ENCODE measurements around the gene LLGL1. TPM values are rescaled to one million over a fixed set of nuclear protein-coding genes. Genes with fewer than 3 reads are reported as not detected.

Gene LLGL1
- total RNA-seq, 1 donor from 2014 or later = 8.8 TPM

- Histone ChIP-seq H3K27ac (replicated peaks) (no peak overlapping the region), H3K27me3 (ENCODE audit: low read depth) (no peaks in the 10 kb centered on the region), H3K36me3 (peaks cover 93% of the 10 kb centered on the region), H3K4me3 (no peak overlapping the region), H3K4me1 (peaks cover 6% of the 10 kb centered on the region), H3K9me3 (replicated peaks) (no peaks in the 10 kb centered on the region)
- intact Hi-C loops (cut with micrococcal nuclease) = no loop called here
- no peak for DNase-seq
- no peak for TF ChIP-seq CTCF (IDR thresholded peaks at IDR 0.05; ENCODE audit: borderline replicate concordance)
Observed at GRCh38 chr17:18280249-18280648, 54.8 kb downstream of the LLGL1 start.

GRCh38 chr17:18280766-18281371 lies 55.4 kb downstream of the LLGL1 start:
- intact Hi-C loops (cut with micrococcal nuclease) = no loop called here
- no peak overlapping the region for H3K27ac ChIP-seq (replicated peaks)
- TF ChIP-seq CTCF (IDR thresholded peaks at IDR 0.05; ENCODE audit: borderline replicate concordance) = no peak
- no peak overlapping the region for H3K4me3 ChIP-seq
- H3K9me3 ChIP-seq (replicated peaks) = no peaks in the 10 kb centered on the region
- peaks cover 6% of the 10 kb centered on the region for H3K4me1 ChIP-seq
- peaks cover 99% of the 10 kb centered on the region for H3K36me3 ChIP-seq
- H3K27me3 ChIP-seq (ENCODE audit: low read depth) = no peaks in the 10 kb centered on the region
- DNase-seq = no peak

GRCh38 chr17:18281788-18282187 lies 56.4 kb downstream of the LLGL1 start:
- Histone ChIP-seq H3K4me1 (peaks cover 6% of the 10 kb centered on the region), H3K9me3 (replicated peaks) (no peaks in the 10 kb centered on the region), H3K27ac (replicated peaks) (no peak overlapping the region), H3K4me3 (no peak overlapping the region), H3K27me3 (ENCODE audit: low read depth) (no peaks in the 10 kb centered on the region), H3K36me3 (peaks cover 98% of the 10 kb centered on the region)
- intact Hi-C loops (cut with micrococcal nuclease) = no loop called here
- TF ChIP-seq CTCF (IDR thresholded peaks at IDR 0.05; ENCODE audit: borderline replicate concordance) = no peak
- DNase-seq = no peak

GRCh38 chr17:18285296-18285695 lies 59.9 kb downstream of the LLGL1 start:
- TF ChIP-seq CTCF (IDR thresholded peaks at IDR 0.05; ENCODE audit: borderline replicate concordance) = no peak
- Histone ChIP-seq H3K4me1 (peaks cover 6% of the 10 kb centered on the region), H3K27me3 (ENCODE audit: low read depth) (no peaks in the 10 kb centered on the region), H3K9me3 (replicated peaks) (no peaks in the 10 kb centered on the region), H3K4me3 (no peak overlapping the region), H3K36me3 (peaks cover 93% of the 10 kb centered on the region), H3K27ac (replicated peaks) (no peak overlapping the region)
- no peak for DNase-seq
- intact Hi-C loops (cut with micrococcal nuclease) = no loop called here

GRCh38 chr17:18291718-18292540 lies 66.5 kb downstream of the LLGL1 start:
- intact Hi-C loops (cut with micrococcal nuclease) = no loop called here
- no peak for TF ChIP-seq CTCF (IDR thresholded peaks at IDR 0.05; ENCODE audit: borderline replicate concordance)
- H3K27ac ChIP-seq (replicated peaks) = no peak overlapping the region

More at GRCh38 chr17:18291718-18292540, 66.5 kb downstream of the LLGL1 start:
- Histone ChIP-seq H3K4me1 (no peaks in the 10 kb centered on the region), H3K9me3 (replicated peaks) (no peaks in the 10 kb centered on the region), H3K4me3 (no peak overlapping the region), H3K36me3 (peaks cover 70% of the 10 kb centered on the region), H3K27me3 (ENCODE audit: low read depth) (no peaks in the 10 kb centered on the region)
- no peak for DNase-seq

Other genes starting within 250 kb of the LLGL1 start
- gene ATPAF2, start 186.5 kb upstream of the LLGL1 start, total RNA-seq = 37.5 TPM
- 18.0 TPM for gene GID4, start 186.2 kb upstream of the LLGL1 start, total RNA-seq
- 20.2 TPM for gene DRG2, start 137.7 kb upstream of the LLGL1 start, total RNA-seq
- 0.25 TPM for gene MYO15A, start 116.9 kb upstream of the LLGL1 start, total RNA-seq
- 179 TPM for gene ALKBH5, start 41.8 kb upstream of the LLGL1 start, total RNA-seq
- 257 TPM for gene FLII, start 33.1 kb downstream of the LLGL1 start, total RNA-seq
- 37.0 TPM for gene MIEF2, start 35.0 kb downstream of the LLGL1 start, total RNA-seq
- gene TOP3A, start 89.4 kb downstream of the LLGL1 start, total RNA-seq = 10.4 TPM
- 12.3 TPM for gene SMCR8, start 89.7 kb downstream of the LLGL1 start, total RNA-seq
- 6.8 TPM for gene SHMT1, start 137.9 kb downstream of the LLGL1 start, total RNA-seq
- gene EVPLL, start 152.1 kb downstream of the LLGL1 start, total RNA-seq = not detected

Measured in left ventricle myocardium inferior (tissue), 1 donor.